ENCODE data around the gene FRMD4A. TPM values are rescaled to one million over a fixed set of nuclear protein-coding genes. Genes with fewer than 3 reads are reported as not detected.

Gene FRMD4A
- total and polyA plus RNA-seq, 3 donors from 2014 or later = 15.0 to 20.8 (median 18.7) TPM

GRCh38 chr10:13754277-13754676 is 576.4 kb downstream of the FRMD4A start:
- Histone ChIP-seq H3K27me3 (no peaks in the 10 kb centered on the region), H3K27ac (no peak overlapping the region), H3K4me1 (no peaks in the 10 kb centered on the region), H3K4me3 (no peak overlapping the region), H3K36me3 (ENCODE audit: low read depth, missing control alignments) (no peaks in the 10 kb centered on the region), H3K9me3 (no peaks in the 10 kb centered on the region)
- DNase-seq = no peak
- TF ChIP-seq POLR2A (IDR thresholded peaks at IDR 0.05) (no peak), CTCF (IDR thresholded peaks at IDR 0.05) (no peak)
- intact Hi-C loops (cut with DNase I; ENCODE audit: low total_unique reads) = no loop called here
- WGBS, 2 donors = 92% methylated on average over 2 of the region's 2 CpGs

- intact Hi-C loops (cut with DNase I; ENCODE audit: low total_unique reads) = no loop called here
- Histone ChIP-seq H3K4me3 (no peak overlapping the region), H3K9me3 (no peaks in the 10 kb centered on the region), H3K27ac (no peak overlapping the region), H3K27me3 (no peaks in the 10 kb centered on the region), H3K4me1 (no peaks in the 10 kb centered on the region), H3K36me3 (ENCODE audit: low read depth, missing control alignments) (no peaks in the 10 kb centered on the region)
- no peak for DNase-seq
- 81 to 88% methylated on average over 4 of the region's 4 CpGs for WGBS, 2 donors
- no peak for TF ChIP-seq CTCF (IDR thresholded peaks at IDR 0.05)
- TF ChIP-seq POLR2A (IDR thresholded peaks at IDR 0.05) = no peak
These were observed 579.4 kb downstream of the FRMD4A start for GRCh38 chr10:13751191-13751764.

- no peak for DNase-seq
- H3K36me3 ChIP-seq (ENCODE audit: low read depth, missing control alignments) = no peaks in the 10 kb centered on the region
These were observed 580.2 kb downstream of the FRMD4A start for GRCh38 chr10:13750299-13751190.

GRCh38 chr10:13745271-13745670 is 585.5 kb downstream of the FRMD4A start:
- H3K4me3 ChIP-seq = no peak overlapping the region
- no peak for DNase-seq

More at GRCh38 chr10:13750299-13751190, 580.2 kb downstream of the FRMD4A start:
- Histone ChIP-seq H3K4me3 (no peak overlapping the region), H3K27me3 (no peaks in the 10 kb centered on the region), H3K27ac (no peak overlapping the region), H3K9me3 (no peaks in the 10 kb centered on the region), H3K4me1 (no peaks in the 10 kb centered on the region)
- TF ChIP-seq CTCF (IDR thresholded peaks at IDR 0.05) = no peak
- no peak for TF ChIP-seq POLR2A (IDR thresholded peaks at IDR 0.05)
- intact Hi-C loops (cut with DNase I; ENCODE audit: low total_unique reads) = no loop called here
- 89 to 92% methylated on average over 11 of the region's 11 CpGs for WGBS, 2 donors

More at GRCh38 chr10:13745271-13745670, 585.5 kb downstream of the FRMD4A start:
- no peak overlapping the region for H3K27ac ChIP-seq
- 81 to 94% methylated on average over 7 of the region's 7 CpGs for WGBS, 2 donors
- no peaks in the 10 kb centered on the region for H3K27me3 ChIP-seq
- H3K9me3 ChIP-seq = no peaks in the 10 kb centered on the region
- no peaks in the 10 kb centered on the region for H3K36me3 ChIP-seq (ENCODE audit: low read depth, missing control alignments)
- no peaks in the 10 kb centered on the region for H3K4me1 ChIP-seq
- TF ChIP-seq POLR2A (IDR thresholded peaks at IDR 0.05) (no peak), CTCF (IDR thresholded peaks at IDR 0.05) (no peak)
- intact Hi-C loops (cut with DNase I; ENCODE audit: low total_unique reads) = no loop called here

All from testis (tissue), 3 donors.